ENCODE measurements around the gene MXD4.

Gene MXD4

DNA sequence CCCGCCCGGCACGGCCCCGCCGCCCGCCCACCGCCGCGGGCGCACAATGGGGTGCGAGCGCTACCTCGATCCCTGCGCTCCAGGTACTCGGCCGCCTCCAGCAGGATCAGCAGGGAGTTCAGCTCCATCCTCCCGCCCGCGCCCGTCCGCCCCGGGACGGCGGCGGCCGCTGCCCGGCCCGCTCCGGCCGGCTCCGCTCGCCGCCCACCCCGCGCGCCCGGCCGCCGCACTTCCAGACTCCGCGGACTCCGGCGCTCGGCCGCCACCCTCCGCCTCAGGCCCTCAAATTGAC, at the start of gene MXD4:
MXD4 (minus strand) TSS at position 257 of the 292 bp plus-strand sequence; CDS start at position 128, 129 bp downstream.
- no peak for TF ChIP-seq ZNF274 (IDR thresholded peaks at IDR 0.05; ENCODE audit: low read depth, low read length)
- H3K4me3 ChIP-seq (ENCODE audit: low read length) = peak within 1 kb of the TSS; percentile 84

- H3K4me3 ChIP-seq (ENCODE audit: low read length) = no peak overlapping the region
- no peak for TF ChIP-seq ZNF274 (IDR thresholded peaks at IDR 0.05; ENCODE audit: low read depth, low read length)
These were observed 45.0 kb upstream of the MXD4 start for GRCh38 chr4:2306773-2307410.

DNA sequence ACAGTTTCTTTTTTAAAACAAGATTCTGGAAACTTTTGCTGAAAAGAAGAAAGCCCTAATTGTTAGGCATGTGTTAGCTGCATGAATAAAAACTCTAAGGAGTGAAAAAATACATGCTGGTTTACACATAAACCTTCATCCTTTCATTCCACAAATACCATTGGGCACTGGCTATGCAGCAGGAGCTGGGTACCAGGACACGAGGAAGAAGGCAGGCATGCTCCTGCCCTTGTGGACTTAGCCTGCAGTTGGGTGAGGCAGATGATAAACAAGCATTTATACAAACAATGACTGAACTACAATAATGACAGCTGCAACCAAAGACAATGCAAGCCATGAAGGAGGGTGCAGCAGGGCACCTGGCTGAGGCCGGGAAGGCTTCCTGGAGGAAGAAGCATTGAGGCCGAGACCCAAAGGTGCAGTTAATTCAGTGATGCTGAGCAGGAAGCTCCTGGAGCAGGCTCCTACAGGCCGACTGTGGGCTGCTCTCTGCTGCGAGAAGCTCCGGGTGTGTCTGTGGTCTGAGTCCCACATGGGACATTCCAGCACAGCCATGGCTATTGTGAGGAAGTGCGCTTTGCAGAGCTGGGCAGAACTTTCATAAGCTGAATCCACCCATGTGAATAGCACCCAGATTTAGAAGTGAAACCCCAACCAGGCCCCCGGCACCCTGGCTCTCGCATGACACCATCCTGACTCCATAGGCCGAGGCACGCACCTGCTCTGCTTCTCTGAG, 44.0 kb upstream of the MXD4 start:
- no peak overlapping the region for H3K4me3 ChIP-seq (ENCODE audit: low read length)
- no peak for TF ChIP-seq ZNF274 (IDR thresholded peaks at IDR 0.05; ENCODE audit: low read depth, low read length)

DNA sequence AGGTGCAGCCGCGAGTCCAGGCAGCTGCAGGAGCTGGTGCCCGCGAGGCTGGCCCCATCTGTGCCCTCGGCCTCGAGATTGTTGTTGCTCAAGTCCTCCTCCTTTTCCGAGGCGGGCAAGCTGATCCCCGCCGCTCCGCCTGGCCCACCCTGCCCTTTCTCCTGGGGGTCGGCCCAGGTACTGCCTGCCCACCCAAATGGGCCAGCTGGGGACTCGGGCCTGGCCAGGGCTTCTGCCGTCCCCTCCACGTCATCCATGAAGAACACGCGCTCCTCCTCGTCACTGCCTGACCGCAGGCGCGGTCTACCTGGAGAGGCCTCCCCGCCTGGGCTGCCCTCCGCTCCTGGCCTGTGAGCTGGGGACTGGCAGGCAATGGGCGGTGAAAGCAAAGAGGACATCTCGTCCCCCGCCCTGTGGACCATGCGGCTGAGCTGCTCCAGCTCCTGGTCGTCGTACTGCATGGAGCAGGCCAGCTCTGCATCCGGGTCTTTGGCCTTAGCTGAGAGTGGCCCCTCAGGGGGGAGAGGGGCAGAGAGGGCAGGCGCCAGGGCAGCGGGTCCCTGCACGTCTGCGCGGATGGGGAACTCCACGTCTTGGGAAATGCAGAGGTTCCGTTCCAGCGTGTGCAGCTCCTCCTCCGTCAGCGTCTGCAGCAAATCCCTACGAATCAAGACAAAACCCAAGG, 43.1 kb upstream of the MXD4 start:
- no peak overlapping the region for H3K4me3 ChIP-seq (ENCODE audit: low read length)
- no peak for TF ChIP-seq ZNF274 (IDR thresholded peaks at IDR 0.05; ENCODE audit: low read depth, low read length)

- TF ChIP-seq ZNF274 (IDR thresholded peaks at IDR 0.05; ENCODE audit: low read depth, low read length) = no peak
These were observed 42.5 kb upstream of the MXD4 start for GRCh38 chr4:2304321-2304876.

DNA sequence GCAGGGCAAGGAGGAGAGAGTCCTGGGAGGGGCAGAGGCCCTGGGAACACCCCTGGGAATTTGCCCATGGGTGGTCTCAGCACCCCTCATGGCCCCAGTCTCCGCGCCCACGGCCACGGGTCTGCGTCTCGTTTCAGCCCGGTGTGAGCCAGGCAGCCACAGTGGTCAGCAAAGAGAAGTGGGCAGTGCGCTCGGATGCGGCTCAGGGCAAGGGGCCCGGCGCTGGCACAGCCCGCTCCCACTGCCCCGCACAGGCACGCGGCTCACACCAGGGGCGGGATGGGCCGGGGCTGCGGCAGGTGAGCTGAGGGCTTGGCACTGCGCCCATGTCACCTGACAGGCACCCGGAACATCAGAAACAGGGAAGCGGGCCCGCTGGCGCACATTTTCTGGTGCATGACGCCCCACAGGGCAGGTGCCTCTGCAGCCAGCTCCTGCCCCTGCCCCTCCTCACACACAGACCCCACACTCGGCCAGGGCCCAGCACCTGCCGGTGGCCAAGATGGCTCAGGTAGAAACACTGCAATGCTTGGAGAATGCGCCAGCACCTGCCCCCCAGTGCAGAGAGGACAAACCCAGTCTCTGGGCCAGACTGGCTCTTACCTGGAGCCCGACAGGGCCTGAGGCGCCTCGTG, 41.9 kb upstream of the MXD4 start:
- H3K4me3 ChIP-seq (ENCODE audit: low read length) = no peak overlapping the region

More at GRCh38 chr4:2304321-2304876, 42.5 kb upstream of the MXD4 start:
- no peak overlapping the region for H3K4me3 ChIP-seq (ENCODE audit: low read length)

DNA sequence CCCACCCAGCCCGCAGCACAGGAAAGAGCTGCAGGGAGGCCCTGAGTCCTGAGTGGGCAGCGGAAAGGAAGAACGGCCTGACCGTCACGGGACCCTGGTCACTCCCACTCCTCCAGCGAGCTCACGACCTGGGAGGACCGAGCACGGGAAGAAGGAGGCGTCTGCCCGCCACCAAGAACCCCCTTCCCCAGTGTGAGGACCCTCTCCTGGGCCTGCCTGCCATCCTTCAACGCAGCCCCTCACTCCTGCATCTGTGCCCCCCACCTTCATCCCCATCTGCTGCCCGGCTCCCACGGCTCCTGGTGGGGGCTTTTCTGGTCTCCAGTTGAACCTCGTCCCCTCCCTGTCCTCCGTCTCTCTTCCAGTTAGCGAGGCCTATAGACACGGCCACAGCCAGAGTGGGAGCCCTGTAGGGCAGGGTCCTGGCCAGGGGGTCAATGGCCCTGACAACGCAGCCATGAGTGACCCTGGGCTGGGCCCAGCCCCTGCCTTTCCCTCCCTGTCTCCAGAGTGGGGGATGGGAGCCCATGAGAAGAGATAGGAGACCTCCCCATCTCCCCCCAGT, 41.3 kb upstream of the MXD4 start:
- no peak for TF ChIP-seq ZNF274 (IDR thresholded peaks at IDR 0.05; ENCODE audit: low read depth, low read length)
- H3K4me3 ChIP-seq (ENCODE audit: low read length) = no peak overlapping the region

More for the DNA sequence above, 41.9 kb upstream of the MXD4 start:
- no peak for TF ChIP-seq ZNF274 (IDR thresholded peaks at IDR 0.05; ENCODE audit: low read depth, low read length)

GRCh38 chr4:2302387-2303119, 40.6 kb upstream of the MXD4 start:
- no peak for TF ChIP-seq ZNF274 (IDR thresholded peaks at IDR 0.05; ENCODE audit: low read depth, low read length)
- H3K4me3 ChIP-seq (ENCODE audit: low read length) = no peak overlapping the region

GRCh38 chr4:2301806-2302205, 39.9 kb upstream of the MXD4 start:
- no peak overlapping the region for H3K4me3 ChIP-seq (ENCODE audit: low read length)

DNA sequence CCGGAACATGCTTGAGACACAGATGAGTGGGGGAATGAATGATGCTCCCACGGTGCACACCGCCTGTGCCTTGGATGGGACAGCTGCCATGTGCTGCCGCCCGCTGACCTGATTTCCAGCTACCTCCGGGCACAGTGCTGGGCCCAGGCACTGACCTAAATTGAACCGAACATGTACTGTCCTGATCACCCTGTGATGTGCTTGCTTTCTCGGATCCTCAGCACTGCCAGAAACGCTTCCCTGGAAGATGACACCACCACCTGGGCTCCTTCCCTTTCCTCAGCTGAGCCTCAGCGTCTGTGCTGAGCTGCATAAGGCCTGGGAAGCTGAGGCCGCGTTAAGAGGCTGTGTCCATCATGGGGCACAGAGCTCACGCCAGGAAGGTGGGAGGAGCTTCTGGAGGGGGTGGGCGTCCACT, 39.3 kb upstream of the MXD4 start:
- no peak for TF ChIP-seq ZNF274 (IDR thresholded peaks at IDR 0.05; ENCODE audit: low read depth, low read length)
- no peak overlapping the region for H3K4me3 ChIP-seq (ENCODE audit: low read length)

More at GRCh38 chr4:2301806-2302205, 39.9 kb upstream of the MXD4 start:
- TF ChIP-seq ZNF274 (IDR thresholded peaks at IDR 0.05; ENCODE audit: low read depth, low read length) = no peak

GRCh38 chr4:2300431-2301224, 38.7 kb upstream of the MXD4 start:
- no peak overlapping the region for H3K4me3 ChIP-seq (ENCODE audit: low read length)
- no peak for TF ChIP-seq ZNF274 (IDR thresholded peaks at IDR 0.05; ENCODE audit: low read depth, low read length)

- no peak overlapping the region for H3K4me3 ChIP-seq (ENCODE audit: low read length)
- no peak for TF ChIP-seq ZNF274 (IDR thresholded peaks at IDR 0.05; ENCODE audit: low read depth, low read length)
These were observed 37.9 kb upstream of the MXD4 start for GRCh38 chr4:2299794-2300193.
